HepG2 (cell line): ENCODE measurements around the gene GRIK2. TPM values are rescaled to one million over a fixed set of nuclear protein-coding genes. Genes with fewer than 3 reads are reported as not detected.

Source experiments
- ATAC-seq: fragments of 200-7000 bp; cut with Tn5 transposase; 3 replicates; pipeline ENCODE4 v1.9.1; 2020; ENCODE audit warnings: mild to moderate bottlenecking, moderate library complexity
- BruUV-seq: library from RNA; stranded (reverse); fragments of 400-500 nt; replicated peaks from 2 replicates; lab custom pipeline; 2021; lab: Mats Ljungman, UMichigan
- CTCF ChIA-PET: fragments of 300-600 bp; formaldehyde crosslinking; extraction: SDS; loops from one replicate; lab custom pipeline; 2021; ENCODE audit warnings: low total read pairs, inconsistent platforms, low intra/inter-chr PET ratio; lab: Yijun Ruan, JAX
- POLR2A ChIA-PET: fragments of 350-600 bp; sonication (Branson Sonifier 250); formaldehyde crosslinking; loops from one replicate; lab custom pipeline; 2020; ENCODE audit warnings: antibody characterized with exemption, inconsistent platforms; lab: Yijun Ruan, JAX
- DNase-seq: peaks from one replicate; pipeline ENCODE4 v3.0.0-alpha.2; 2015; ENCODE audit warnings: low spot score
- FAIRE-seq: peaks from 3 replicates; lab custom pipeline; 2011; peaks lifted over from hg19 to GRCh38; lab: Jason Lieb, UNC
- H2AFZ ChIP-seq: one replicate; pipeline ENCODE4 v1.6.1; 2011; ENCODE audit warnings: low read length, inconsistent platforms
- H3K27ac ChIP-seq: fragments of 300-600 bp; 3 replicates; pipeline ENCODE4 v1.8.0; 2011; ENCODE audit warnings: mixed run types, mild to moderate bottlenecking, mixed read lengths, low read length, inconsistent platforms; ENCODE audit not compliant: insufficient read depth; ENCODE audit errors: extremely low read length
- H3K27me3 ChIP-seq, 2 experiments: fragments of 200-600 bp in 1 of 2; 2 replicates in 1 of 2; 3 replicates in 1 of 2; pipeline versions ENCODE4 v1.6.0 to v1.8.0; 2011; ENCODE audit warnings: low read length in 2 of 2, mild to moderate bottlenecking in 2 of 2, moderate library complexity in 2 of 2, inconsistent platforms in 1 of 2; ENCODE audit not compliant: insufficient read depth in 2 of 2, control insufficient read depth in 1 of 2
- H3K36me3 ChIP-seq, 2 experiments: fragments of 200-600 bp in 1 of 2; replicated peaks in 1 of 2; 2 replicates in 1 of 2; 3 replicates in 1 of 2; pipeline versions ENCODE4 v1.5.1 to v1.8.0; 2011; ENCODE audit warnings: low read length in 2 of 2, inconsistent platforms in 1 of 2; ENCODE audit not compliant: insufficient read depth in 2 of 2, control insufficient read depth in 1 of 2
- H3K4me1 ChIP-seq: 2 replicates; pipeline ENCODE4 v1.5.1; 2012; ENCODE audit warnings: low read length, inconsistent platforms; ENCODE audit not compliant: insufficient read depth
- H3K4me2 ChIP-seq: 2 replicates; pipeline ENCODE4 v1.6.0; 2011; ENCODE audit warnings: low read depth, low read length, inconsistent platforms
- H3K4me3 ChIP-seq, 3 experiments: fragments of 200-600 bp in 1 of 3; sonication (generic), shearing (Covaris generic) in 1 of 3; replicated peaks in 1 of 3; 2 replicates each; pipeline ENCODE4 v1.5.1; 2011 to 2016; ENCODE audit warnings: low read length in 3 of 3, inconsistent platforms in 2 of 3, low read depth in 2 of 3, mild to moderate bottlenecking in 2 of 3, control low read depth in 1 of 3, mixed read lengths in 1 of 3; ENCODE audit not compliant: insufficient read depth in 1 of 3
- H3K79me2 ChIP-seq: one replicate; pipeline ENCODE4 v1.6.1; 2011; ENCODE audit warnings: low read length, inconsistent platforms; ENCODE audit not compliant: insufficient read depth
- H3K9ac ChIP-seq: 2 replicates; pipeline ENCODE4 v1.6.0; 2011; ENCODE audit warnings: mild to moderate bottlenecking, low read depth, low read length, inconsistent platforms; ENCODE audit not compliant: insufficient read depth
- H3K9me3 ChIP-seq: 2 replicates; pipeline ENCODE4 v1.5.1; 2012; ENCODE audit warnings: mild to moderate bottlenecking, low read length
- H4K20me1 ChIP-seq: 2 replicates; pipeline ENCODE4 v1.6.0; 2011; ENCODE audit warnings: inconsistent platforms, mild to moderate bottlenecking, low read length, moderate library complexity; ENCODE audit not compliant: insufficient read depth
- KAT2B ChIP-seq: fragments of 150-350 bp; IDR thresholded peaks from 2 replicates; pipeline ENCODE4 v1.6.1; 2014; ENCODE audit warnings: low read depth, low read length, borderline replicate concordance
- MEF2D ChIP-seq: sonication (generic); formaldehyde crosslinking; IDR thresholded peaks from 2 replicates; pipeline ENCODE4 v1.5.1; 2020; ENCODE audit warnings: mild to moderate bottlenecking, missing genetic modification reagents
- ZNF549 ChIP-seq: sonication (generic); formaldehyde crosslinking; IDR thresholded peaks from 2 replicates; pipeline ENCODE4 v1.5.0; 2020; ENCODE audit warnings: missing genetic modification reagents
- WGBS: methylation state at CpG from one replicate; pipeline ENCODE4 v1.1.6; 2017; ENCODE audit warnings: low lambda C conversion rate; 5-methylcytosine and 5-hydroxymethylcytosine counted together
- in situ Hi-C: cut with HindIII; loops from 2 replicates; pipeline ENCODE4 v1.10.0; 2017; ENCODE audit warnings: low pct_unique_long_range_greater_than_20kb; ENCODE audit not compliant: extremely low pct_ligation_motif_present
- intact Hi-C: fragments of 100-400 bp; cut with micrococcal nuclease; formaldehyde crosslinking; loops from one replicate; pipeline ENCODE4 v1.10.0; 2022; ENCODE audit not compliant: unreplicated experiment
- polyA plus RNA-seq, 8 experiments: library from polyadenylated mRNA; depleted of rRNA in 3 of 8; stranded (reverse) in 7 of 8; unstranded in 1 of 8; fragments of >200 nt; fragmentation: Illumina TruSeq in 4 of 8; extraction: Trizol in 4 of 8; gene quantifications; 2 replicates each; pipeline versions ENCODE4 v1.2.1 to v1.2.3, GENCODE V29; 2011 to 2016; ENCODE audit warnings: low read depth in 4 of 8, missing spikeins in 1 of 8, mixed read lengths in 1 of 8; ENCODE audit not compliant: insufficient read depth in 1 of 8
- total RNA-seq, 5 experiments: library from RNA; depleted of rRNA; stranded (reverse); fragments of >200 nt; fragmentation: Illumina TruSeq; extraction: Trizol; gene quantifications; 2 replicates each; pipeline ENCODE4 v1.2.3, GENCODE V29; 2016; ENCODE audit warnings: low read depth in 1 of 5
- TF ChIP-seq, protein P1 (sequence below): sonication (generic); formaldehyde crosslinking; IDR thresholded peaks from 2 replicates; pipeline ENCODE4 v1.5.0; 2020; ENCODE audit warnings: mild to moderate bottlenecking, missing genetic modification reagents, moderate library complexity

The GRIK2 gene
- total and polyA plus RNA-seq, 2 of the 13 experiments (the other 11 are each of a cell fraction or from before 2014, with no cell fraction given) = not detected

DNA sequence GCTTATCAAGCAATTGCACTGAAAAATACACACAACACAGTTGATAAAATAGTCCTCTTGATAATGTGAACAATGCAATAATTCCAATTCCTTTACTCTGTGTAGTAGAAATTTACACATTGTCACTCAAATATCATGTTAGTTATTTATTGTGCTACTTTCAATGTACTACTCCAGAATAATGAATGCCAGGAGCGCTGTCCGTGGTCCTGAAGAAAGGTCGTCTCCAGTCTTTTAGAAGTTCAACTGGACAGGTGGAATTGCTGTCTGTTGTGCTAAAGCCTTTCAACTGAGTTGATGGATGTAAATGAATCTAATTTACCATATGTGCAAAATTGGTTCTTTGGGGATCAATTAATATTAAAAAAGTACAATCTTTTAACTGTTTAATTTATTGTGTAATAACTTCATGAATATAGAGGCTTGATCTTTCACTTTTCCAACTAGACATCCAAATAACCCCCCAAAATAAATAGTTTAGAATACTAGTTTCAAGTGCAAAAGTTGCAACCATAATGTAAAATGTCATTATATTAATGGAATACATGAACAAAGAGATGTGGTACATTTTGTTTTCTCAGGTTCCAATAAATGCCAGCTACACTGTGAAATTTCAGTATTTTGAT lies 3.2 kb downstream of the GRIK2 start (continued):
- TF ChIP-seq ZNF549 (CRISPR knock-in tag) = no peak
- TF ChIP-seq MEF2D (CRISPR knock-in tag) = no peak

DNA sequence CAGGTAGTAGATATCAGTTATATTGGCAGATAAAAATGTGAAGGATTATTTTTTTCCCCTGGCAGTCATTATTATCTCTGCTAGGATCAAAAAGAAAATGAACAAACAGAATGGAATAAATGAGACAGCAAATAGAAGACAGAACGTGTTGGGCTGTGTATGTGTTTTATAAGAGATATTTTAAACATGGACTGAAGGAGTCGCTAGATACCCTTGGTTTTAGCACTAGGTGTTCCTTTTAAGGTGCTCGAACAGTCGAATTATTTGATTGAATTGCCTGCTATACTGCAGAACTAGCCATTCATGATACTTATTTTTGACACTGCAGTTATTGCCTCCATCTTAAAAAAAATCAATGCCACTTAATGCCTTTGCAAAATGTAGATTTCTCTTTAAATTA lies 3.7 kb downstream of the GRIK2 start:
- Histone ChIP-seq H2AFZ (no peak overlapping the region), H3K27ac (no peak overlapping the region), H3K9ac (no peak overlapping the region), H3K4me2 (no peak overlapping the region), H3K79me2 (no peaks in the 10 kb centered on the region), H4K20me1 (no peaks in the 10 kb centered on the region), H3K4me1 (no peaks in the 10 kb centered on the region), H3K4me3 (no peak overlapping the region), H3K27me3 (peaks cover 5 to 41% of the 10 kb centered on the region in 2 experiments), H3K36me3 (no peaks in the 10 kb centered on the region), H3K9me3 (no peaks in the 10 kb centered on the region)
- FAIRE-seq (no peak), ATAC-seq (no peak), DNase-seq (peak; percentile 5)
- CTCF ChIA-PET = no interaction called here
- POLR2A ChIA-PET = no interaction called here
- intact Hi-C loops (no loop called here), in situ Hi-C loops (no loop called here)
- TF ChIP-seq, protein P1, sequence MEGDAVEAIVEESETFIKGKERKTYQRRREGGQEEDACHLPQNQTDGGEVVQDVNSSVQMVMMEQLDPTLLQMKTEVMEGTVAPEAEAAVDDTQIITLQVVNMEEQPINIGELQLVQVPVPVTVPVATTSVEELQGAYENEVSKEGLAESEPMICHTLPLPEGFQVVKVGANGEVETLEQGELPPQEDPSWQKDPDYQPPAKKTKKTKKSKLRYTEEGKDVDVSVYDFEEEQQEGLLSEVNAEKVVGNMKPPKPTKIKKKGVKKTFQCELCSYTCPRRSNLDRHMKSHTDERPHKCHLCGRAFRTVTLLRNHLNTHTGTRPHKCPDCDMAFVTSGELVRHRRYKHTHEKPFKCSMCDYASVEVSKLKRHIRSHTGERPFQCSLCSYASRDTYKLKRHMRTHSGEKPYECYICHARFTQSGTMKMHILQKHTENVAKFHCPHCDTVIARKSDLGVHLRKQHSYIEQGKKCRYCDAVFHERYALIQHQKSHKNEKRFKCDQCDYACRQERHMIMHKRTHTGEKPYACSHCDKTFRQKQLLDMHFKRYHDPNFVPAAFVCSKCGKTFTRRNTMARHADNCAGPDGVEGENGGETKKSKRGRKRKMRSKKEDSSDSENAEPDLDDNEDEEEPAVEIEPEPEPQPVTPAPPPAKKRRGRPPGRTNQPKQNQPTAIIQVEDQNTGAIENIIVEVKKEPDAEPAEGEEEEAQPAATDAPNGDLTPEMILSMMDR (CRISPR knock-in tag) = peak; percentile 13; the same call in 1 of the 2 replicates
- TF ChIP-seq KAT2B = no peak
- no TSS peak for BruUV-seq
- 6% methylated on average over 4 of the region's 4 CpGs for WGBS
